Inflammatory macrophage treated with lipopolysaccharide for 4 hours (primary cell): ENCODE measurements around the gene PKDCC.
"Not testable (repeated sequence)": the region's sequence is repeated elsewhere in the genome, so short reads cannot be mapped to it uniquely, and the experiment has no call there.

ENCODE experiments used
- DNase-seq: peaks from one replicate; pipeline ENCODE4 v3.0.0-alpha.2; 2020

PKDCC gene

DNA sequence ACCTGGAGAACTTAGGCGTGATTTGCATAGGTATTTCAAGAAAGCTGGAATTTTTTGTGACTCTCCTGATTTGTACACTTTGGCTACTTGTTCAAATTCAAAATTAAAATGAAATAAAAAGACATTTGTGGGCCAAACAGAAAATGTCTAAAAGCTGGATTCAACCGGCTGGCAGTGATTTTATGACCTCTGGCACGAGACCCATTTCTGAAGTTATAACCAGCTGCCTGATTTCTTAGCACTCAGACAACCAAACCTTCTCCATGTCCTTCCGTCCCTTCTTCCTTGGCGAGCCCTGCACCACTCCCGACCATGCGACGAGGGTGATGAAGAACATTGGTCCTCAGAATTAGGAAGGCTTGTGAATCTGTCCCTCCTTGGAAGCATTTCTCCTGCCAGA is 19.7 kb downstream of the PKDCC start:
- DNase-seq, result no peak

DNA sequence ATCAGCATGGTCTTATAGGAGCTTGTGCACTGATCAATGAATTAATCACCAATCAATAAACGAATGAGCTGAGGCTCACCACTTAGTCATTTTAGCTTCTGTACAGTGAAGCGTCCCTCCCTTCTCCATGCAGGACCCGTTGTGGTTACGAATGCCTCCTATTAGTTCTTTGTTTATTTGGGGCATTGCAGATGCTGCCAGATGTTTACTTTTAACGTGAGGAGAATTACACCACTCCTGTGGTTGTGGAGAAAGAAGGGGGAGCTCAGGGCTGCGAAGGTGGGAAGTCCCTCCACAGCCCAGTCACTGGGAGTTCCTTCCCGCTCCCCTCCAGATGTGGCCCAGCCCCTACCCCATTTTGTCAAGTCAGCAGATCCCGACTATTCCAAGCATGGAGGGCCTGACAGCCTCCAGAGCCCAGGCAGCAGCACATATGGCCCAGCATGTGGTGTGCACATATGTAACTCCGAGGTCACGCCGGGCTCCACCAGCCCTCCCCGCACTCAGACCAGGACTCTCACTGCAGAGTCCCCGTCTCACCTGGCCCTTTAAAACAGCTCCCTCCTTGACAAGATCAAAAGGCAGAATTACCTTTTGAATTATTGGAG is 20.9 kb downstream of the PKDCC start:
- no peak for DNase-seq

DNA sequence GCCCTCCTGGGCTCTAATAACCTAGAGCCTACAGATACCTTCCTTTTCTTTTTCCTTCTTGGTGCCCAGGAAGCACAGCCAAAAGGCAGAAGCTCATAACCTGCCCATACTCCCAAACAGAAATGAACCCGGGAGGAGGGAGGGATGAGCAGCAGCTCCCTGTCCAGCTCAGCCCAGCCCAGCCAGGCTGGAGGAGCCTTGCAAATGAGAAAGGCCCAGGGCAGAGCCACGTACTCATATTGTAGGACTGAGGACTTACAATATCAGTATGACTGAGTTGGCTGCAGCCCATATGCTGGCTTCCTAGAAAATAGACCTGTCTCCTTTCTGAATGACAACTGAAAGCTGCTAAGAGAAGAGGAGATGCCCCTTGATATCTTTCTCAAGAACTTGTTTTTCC is 21.7 kb downstream of the PKDCC start:
- no peak for DNase-seq

DNA sequence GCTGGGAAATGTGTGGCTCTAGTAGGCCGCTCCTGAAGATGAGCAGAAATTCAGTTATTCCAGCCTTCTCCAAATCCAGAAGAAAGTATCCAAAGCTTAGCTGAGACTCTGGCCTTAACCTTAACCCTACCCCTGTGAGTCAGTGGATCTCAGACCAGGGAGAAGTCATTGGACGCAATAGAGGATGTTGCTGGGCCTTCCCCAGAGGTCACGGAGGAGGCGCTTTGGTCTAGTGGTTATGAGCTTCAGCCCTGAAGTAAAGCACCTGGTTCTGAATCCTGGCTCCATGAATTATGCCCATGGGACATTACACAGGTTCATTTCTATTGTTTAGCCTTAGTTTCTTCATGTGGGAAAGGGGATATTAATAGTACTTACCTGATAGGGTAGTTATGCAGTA is 24.0 kb downstream of the PKDCC start:
- peak; percentile 37 for DNase-seq

DNA sequence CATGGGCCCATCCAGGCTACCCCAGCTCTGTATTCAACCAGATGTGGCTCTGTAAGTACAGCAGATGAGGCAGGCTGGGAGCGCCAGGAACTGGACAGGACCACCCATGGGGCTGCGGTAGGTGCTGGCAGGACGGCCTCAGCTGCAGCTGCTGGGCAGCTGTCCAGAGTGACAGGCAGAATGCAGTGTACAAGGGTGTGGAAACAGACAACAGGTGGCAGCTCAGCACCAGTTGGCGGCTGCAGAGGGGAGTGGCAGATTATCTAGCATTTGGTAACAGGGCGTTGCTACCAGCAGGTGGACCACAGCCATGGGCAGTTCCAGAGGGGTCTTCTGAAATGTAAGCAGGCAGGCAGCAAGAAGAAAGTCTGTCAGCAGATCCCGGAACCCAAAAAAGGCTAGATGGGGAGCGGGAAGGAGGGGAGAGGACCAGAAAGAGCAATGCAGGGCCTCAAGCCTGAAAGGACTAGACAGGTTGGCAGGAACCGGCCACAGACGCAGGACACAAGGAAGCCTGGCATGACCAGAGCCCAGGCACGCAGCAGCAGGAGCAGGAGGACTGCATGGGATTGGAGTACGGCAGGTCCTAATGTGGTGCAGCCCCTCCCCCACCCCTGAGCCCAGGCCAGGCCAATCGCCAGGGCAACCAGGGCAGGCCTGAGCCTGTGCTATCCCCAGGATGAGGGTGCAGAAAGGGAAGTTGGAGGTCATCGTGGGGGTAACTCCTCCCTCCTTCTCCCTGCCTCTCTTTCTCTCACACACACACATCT is 24.7 kb downstream of the PKDCC start:
- DNase-seq, result peak; percentile 22

DNA sequence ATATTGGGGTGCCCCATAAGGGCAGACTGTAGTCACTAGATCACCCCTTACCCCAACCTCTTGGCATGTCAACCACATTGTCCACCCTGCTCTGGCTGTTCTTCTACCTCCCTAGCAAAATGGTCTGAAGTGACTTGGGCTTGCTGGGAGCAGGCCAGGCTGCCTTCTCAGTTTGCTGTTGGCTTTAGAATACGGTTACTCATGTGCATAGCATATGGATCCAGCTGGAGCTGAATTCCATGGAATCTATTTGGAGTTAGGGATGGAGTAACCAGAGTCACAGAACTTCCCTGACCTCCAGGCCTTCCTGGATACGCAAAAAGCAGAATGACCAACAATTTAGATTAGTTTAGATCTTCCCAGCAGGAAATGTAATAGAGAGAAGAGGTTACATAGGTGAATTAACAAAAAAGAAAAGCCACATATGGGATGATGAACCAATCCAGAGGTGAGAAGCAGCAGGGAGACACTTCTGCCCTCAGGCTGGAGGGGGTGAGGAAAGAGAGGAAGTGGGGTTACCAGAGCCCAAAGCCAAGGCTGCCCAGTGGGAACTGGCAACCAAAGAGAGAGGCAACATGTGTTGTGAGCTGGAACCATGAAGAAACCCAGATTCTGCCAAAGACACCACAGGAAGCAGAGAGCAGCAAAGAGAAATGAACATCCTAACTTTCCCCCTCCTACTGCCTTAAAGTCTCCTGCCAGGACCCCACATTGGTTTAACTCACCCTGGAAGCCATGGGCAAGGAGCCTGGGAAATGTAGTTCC is 26.1 kb downstream of the PKDCC start:
- DNase-seq, result no peak

DNA sequence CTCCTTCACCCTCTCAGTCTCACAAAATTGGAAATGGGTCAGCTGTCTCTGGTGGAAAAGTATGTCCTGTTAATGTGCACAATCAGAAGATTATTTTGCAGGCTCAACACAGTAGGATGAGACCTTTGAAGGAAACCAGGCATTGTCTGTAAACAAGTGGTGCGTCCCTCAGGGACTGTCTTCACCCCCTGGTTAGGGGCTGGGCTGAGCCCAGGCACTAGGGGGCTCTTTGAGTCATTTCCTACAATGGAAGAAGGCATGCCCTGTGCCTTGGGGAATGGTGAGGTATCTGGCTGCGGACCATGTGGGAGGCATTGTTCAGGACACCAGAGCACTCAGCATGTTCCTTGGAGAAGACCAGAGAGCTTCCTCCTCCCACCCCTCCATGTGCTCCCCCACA is 26.8 kb downstream of the PKDCC start:
- DNase-seq, result no peak

DNA sequence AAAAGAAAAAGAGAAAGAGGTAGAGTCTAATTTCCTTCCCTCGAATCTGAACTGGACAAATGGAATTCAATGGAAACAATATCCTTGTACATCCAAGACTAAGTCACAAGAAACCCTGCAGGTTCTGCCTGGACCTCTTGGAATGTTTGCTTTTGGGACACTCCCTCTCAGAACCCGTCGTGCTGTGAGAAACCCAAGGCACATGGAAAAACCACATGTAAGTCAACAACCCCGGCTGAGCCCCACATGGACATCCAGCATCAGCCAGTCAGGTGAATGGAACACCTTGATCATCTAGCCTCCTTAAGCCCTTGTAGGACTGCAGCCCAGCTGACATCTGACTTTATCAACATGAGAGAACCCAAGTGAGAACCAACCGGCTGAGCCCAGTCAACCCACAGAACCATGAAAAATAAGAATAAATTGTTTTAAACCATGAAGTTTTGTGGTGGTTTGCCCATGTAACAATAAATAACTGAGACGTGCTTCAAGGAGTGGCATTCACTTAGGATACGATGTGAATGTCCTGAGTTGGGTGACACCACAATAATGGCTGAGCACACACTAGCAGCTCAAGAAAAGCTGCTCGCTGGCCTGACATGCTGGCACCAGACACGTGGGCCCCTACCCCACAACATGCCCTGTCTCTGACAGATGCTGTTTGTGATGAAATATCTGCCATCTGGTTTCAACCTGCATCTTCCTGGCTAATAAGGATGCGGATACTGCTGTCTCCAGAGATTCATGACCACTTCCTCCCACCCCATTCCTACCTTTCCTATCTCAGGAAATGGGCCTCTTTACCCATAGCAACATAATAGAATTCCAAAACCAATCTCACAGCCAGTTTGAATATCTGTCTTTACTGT is 28.8 kb downstream of the PKDCC start:
- DNase-seq, result no peak

DNA sequence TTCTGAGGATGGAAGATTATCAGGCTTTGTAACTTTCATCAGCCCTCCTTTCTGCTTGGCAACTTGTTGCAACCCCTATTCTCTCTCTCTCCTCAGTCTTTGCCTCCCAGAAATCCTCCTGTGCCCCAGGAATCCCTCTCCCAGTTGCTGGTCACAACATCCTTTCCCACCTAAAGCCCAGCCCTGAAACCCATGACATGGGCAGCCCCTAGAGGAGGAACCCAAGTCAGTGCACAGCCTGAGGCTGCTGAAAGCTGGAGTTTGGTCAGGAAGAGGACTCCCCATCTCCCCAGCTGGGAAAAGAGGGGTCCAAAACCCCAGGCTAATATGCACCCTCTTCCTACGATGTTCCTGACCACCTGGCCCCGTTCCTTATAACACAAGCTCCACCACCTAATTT is 29.5 kb downstream of the PKDCC start:
- no peak for DNase-seq

DNA sequence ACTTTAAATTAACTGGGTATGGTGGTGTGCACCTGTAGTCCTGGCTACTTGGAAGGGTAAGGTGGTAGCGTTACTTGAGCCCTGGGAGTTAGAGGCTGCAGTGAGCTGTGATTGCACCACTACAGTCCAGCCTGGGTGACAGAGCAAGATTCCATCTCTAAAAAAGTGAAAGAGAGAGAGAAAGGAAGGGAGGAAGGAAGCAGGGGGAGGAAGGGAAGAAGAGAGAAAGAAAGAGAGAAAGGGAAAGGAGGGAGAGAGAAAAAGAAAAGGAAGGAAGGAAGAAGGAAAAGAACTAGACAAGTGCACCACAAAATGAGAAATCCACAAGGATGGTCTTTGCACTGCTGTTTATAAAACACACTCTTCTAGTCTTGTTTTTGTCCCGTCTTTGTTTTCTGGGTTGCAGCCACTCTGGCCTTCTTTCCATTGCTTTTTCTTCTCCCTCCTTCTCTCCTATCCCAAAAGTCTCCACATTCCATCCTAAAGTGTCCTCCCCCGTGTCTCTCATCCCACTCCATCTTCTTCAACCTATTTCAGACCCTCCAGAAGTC is 32.0 kb downstream of the PKDCC start:
- DNase-seq, result no peak

DNA sequence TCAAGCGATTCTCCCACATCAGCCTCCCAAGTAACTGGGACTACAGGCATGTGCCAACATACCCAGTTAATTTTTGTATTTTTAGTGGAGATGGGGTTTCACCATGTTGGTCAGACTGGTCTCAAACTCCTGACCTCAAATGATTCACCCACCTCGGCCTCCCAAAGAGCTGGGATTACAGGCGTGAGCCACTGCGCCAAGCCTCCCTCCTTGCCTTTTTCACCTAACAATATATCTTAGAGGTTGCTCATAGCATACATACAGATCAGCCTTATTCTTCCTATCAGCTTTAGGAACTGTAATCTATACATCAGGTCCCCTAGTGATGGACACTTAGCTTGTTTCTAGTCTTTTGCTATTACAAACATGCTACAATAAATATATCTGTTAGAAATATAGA is 33.3 kb downstream of the PKDCC start:
- DNase-seq, result not testable (repeated sequence)

DNA sequence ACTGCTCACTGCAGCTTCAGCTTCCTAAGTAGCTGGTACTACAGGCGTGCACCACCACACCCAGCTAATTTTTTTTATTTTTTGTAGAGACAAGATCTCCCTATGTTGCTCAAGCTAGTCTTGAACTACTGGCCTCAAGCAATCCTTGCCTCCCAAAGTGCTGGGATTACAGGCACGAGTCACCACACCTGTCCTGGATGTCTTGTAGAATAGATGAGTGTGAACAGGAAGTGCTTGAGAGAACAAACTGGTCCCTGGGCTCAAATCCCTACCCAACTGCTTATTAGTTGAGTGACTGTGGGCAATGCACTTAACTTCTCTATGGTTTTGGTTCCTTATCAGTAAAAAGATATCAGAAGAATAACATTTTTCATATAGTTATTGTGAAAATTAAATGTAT is 34.2 kb downstream of the PKDCC start:
- DNase-seq, result no peak

DNA sequence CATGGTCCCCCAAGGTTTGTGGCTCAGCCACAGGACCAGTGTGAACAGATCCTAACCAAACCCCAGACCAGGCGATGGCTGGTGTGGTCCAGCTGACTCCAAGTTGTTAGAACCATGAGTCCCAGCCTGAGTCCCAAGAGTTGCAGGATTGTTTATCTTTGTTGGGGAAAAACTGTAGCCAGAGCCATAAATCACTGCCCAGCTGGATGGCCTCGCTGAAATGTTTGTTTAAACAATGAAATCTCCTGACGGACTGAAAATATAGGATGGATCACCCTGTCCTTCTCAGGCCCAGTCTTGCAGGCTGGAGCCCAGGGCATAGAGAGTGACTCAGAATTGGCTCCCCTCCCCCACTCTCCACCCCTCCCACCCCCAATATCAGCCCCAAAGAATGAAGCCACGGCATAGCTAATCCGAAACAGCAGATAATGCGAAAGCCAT is 36.4 kb downstream of the PKDCC start:
- DNase-seq, result no peak

DNA sequence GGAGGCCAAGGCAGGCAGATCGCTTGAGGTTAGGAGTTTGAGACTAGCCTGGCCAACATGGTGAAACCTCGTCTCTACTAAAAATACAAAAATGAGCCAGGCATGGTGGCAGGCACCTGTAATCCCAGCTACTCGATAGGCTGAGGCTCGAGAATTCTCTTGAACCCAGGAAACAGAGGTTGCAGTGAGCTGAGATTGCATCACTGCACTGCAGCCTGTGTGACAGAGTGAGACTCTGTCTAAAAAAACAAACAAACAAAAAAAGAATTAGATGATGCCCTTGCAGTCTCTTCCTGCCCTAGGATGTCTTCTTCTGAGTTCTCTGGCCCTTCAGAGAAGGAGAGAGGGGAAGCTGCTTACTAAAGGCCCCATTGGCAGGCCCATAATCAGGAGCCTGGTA is 37.2 kb downstream of the PKDCC start:
- not testable (repeated sequence) for DNase-seq

DNA sequence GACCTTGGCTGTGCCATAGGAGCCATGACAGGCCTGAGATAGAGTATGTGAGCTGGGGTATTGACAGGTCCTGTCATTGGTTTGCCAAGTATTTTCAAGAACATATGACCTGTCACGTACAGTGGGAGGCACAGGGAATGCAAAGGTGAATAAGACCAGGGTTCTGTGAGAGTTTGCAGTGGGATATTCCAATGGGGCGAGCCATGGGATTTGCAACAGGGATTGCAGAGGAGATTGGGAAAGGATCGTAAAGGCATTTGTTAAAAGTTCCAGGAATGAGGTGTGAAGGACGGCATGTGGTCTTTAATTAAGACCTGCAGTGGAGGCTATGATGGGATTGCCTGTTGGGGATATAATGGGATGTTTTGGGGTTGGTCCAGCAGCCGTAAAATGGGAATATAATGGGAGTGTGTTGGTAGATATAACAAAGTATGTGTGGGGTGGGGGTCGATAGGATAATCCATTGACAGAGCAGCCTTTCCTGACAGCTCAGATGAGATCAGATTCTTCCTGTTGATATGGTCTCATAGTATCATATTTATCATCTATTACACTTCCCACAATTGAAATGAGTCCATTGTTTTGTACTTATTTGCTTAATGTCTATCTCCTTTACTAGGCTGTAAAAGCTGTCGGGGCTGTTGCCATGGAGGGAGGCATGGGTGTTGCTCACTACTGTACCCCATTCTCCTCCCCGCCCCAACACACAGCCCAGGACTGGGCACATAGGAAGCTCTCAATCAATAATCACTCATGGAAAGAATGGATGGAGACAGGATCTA is 38.1 kb downstream of the PKDCC start:
- DNase-seq, result no peak

DNA sequence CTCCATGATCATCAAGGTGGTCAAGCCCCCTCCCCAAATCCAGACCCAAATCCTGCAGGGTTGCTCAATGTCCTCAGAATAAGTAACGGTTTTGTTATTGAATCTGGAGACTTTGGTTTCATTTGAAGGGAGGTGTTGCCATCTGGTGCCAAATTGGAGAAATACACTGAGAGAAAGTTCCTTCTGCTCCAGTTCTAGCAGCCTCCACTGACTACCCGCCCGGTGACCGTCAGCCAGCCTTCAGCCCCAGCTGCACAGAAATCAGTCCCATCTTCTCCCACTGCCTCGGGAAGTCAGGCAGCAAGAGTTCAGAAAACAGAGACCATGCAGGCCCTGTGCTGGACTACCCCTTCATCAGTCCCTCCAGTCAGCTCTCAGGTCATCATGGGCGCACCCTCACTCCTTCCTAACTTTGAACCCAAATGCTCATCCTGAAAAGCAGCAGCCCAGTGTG is 38.7 kb downstream of the PKDCC start:
- peak; percentile 52 for DNase-seq

DNA sequence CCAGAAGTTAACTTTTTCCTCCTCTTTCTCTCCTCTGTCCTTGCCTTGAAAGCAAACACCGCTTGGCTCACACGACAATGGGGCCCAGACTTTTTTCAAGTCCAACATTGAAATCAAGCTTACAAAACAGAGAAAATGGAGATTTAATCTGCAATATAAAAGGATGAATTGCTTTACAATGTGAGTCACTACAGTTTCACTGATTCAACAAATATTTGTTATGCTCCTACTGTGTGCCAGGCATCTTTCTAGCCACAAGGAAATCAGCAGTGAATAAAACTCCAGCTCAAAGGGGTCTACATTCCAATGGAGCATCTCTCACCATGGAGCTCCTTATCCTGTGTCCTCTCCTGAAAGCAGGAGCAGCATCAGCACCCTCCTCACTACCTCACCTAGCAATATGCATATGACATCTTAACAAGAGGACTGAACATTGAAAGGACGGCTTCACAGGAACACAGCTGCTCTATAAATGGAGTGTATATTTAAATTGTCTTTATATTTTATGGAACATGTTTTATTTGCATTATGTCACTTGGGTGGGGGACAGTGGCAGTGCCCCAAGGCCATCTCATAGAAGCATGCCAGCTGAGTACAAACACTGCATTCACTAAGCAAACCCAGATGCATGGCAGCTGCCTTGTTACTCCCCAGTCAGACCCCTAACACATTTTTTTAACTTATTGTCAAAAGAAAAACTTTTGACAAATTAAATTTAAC is 39.5 kb downstream of the PKDCC start:
- DNase-seq, result no peak

DNA sequence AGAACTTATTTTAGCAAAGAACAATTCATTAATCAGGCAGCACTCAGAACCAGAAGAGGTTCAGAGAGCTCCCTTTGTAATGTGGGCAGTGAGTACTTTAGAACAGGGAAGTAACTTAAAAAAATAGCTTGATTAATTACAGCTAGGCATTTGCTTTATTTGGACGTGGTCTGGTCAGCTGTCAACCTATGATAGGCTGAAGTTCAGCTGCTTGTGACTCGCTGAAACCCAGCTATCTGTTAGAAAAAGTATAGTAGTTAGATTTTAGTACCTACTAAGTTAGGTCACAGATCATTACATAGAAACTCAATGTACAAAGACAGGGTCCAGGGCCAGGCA is 40.0 kb downstream of the PKDCC start:
- no peak for DNase-seq

DNA sequence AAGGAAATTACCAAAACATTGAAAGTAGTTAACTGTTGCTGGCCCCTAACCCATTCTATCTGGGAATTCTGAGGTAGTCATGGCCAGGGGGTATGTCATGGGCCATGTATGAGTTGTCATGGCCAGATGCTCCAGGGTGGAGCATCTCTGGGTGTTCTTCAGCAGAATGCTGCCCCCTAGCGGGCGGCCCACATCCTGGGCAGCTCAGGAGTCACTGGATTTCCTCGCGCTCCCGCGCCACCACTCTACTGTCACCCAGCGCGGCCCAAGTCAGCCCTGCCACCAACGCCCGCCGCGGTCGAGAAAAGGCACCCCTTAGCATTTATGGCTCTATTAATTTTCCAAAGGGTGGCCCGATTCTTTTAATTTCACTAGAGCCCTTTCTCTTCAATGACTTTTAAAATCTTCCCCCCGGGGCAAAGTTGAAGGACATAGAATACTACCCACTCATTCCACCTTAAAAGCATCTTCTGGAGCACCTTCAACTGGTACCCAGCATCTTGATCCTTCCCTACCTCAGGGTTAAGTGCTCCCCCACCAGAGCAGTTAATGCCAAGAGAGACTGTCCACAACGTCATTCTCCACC is 41.6 kb downstream of the PKDCC start:
- peak; percentile 75 for DNase-seq

DNA sequence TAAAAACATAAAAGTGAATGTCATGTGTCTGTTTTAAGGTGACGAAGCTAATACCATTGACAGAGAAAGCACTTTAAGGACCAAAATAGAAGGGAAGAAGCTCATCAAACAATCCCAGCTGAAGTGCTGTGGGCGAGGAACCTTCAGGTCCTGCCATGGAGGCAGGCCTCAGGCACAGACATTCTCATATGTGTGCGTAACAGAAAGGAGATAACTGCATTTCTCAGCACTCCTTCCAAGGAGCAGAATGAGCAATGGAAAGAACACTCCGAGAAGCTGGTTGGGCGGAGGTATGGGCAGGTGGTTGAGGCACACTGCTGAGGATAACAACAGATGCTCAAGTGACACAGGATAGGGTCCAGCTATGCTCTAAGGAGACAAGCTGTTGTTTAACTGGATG is 42.4 kb downstream of the PKDCC start:
- DNase-seq, result no peak

DNA sequence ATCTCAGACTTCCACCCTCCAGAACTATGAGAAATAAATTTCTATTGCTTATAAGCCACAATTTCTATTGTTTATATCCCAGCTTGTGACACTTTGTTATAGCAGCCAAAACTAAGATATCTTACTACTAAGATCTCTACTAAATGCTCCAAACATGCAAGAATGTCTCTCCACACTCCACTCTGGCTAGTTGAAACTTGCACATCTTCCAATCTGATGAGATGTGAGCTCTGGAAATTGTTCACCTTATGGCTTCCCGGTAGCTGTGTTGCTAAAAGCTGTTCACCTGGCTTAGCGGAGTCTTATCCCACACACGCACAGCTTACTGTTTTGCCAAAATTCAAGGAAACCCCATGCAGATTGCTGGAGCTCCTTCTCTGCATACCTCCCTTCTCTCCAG is 43.9 kb downstream of the PKDCC start:
- DNase-seq, result no peak
